CD14-positive monocyte (primary cell): ENCODE measurements around the gene DAPK1. TPM values are rescaled to one million over a fixed set of nuclear protein-coding genes. Genes with fewer than 3 reads are reported as not detected.

Experiments
- DNase-seq, 3 donors: peaks; one replicate each; pipeline ENCODE4 v3.0.0-alpha.2; 2011 to 2022
- H2AFZ ChIP-seq: 2 replicates; pipeline ENCODE4 v1.6.0; 2012; ENCODE audit warnings: mild to moderate bottlenecking, low read depth, low read length, inconsistent platforms; ENCODE audit not compliant: insufficient read depth, poor library complexity, severe bottlenecking
- H3K27ac ChIP-seq, 2 donors: 1 replicate in 1 of 2; 2 replicates in 1 of 2; pipeline ENCODE4 v1.5.1; 2012 to 2013; ENCODE audit warnings: low read length in 2 of 2, control low read depth in 1 of 2, inconsistent platforms in 1 of 2, low read depth in 1 of 2, mild to moderate bottlenecking in 1 of 2
- H3K27me3 ChIP-seq, 2 donors: one replicate each; pipeline versions ENCODE4 v1.6.0 to v1.6.1; 2011 to 2013; ENCODE audit warnings: low read length in 2 of 2; ENCODE audit not compliant: control insufficient read depth in 2 of 2, insufficient read depth in 2 of 2
- H3K36me3 ChIP-seq, 2 donors: replicated peaks in 1 of 2; 1 replicate in 1 of 2; 2 replicates in 1 of 2; pipeline versions ENCODE4 v1.5.1 to v1.6.1; 2012 to 2013; ENCODE audit warnings: low read length in 2 of 2, control low read depth in 1 of 2, inconsistent platforms in 1 of 2, mild to moderate bottlenecking in 1 of 2; ENCODE audit not compliant: insufficient read depth in 2 of 2, control insufficient read depth in 1 of 2
- H3K4me1 ChIP-seq, 2 donors: 1 replicate in 1 of 2; 2 replicates in 1 of 2; pipeline versions ENCODE4 v1.5.1 to v1.6.1; 2012 to 2013; ENCODE audit warnings: low read length in 2 of 2, control low read depth in 1 of 2, inconsistent platforms in 1 of 2, mild to moderate bottlenecking in 1 of 2, moderate library complexity in 1 of 2; ENCODE audit not compliant: insufficient read depth in 2 of 2, control insufficient read depth in 1 of 2
- H3K4me2 ChIP-seq: replicated peaks from 2 replicates; pipeline ENCODE3; 2012; ENCODE audit warnings: low read length, moderate library complexity, mild to moderate bottlenecking; ENCODE audit not compliant: poor library complexity, severe bottlenecking; ENCODE audit errors: extremely low read depth
- H3K4me3 ChIP-seq, 3 experiments: fragments of 200-600 bp in 1 of 3; sonication (generic) in 1 of 3; replicated peaks in 1 of 3; 1 replicate in 2 of 3; 2 replicates in 1 of 3; pipeline ENCODE4 v1.5.1; 2011 to 2013; ENCODE audit warnings: low read length in 3 of 3, mild to moderate bottlenecking in 3 of 3, control low read depth in 2 of 3, low read depth in 2 of 3, inconsistent platforms in 1 of 3, moderate library complexity in 1 of 3
- H3K79me2 ChIP-seq: 2 replicates; pipeline ENCODE4 v1.6.0; 2012; ENCODE audit warnings: mild to moderate bottlenecking, control low read depth, inconsistent platforms, low read length, moderate library complexity; ENCODE audit not compliant: insufficient read depth
- H3K9ac ChIP-seq: 2 replicates; pipeline ENCODE4 v1.6.0; 2017; ENCODE audit warnings: low read length, mild to moderate bottlenecking; ENCODE audit not compliant: insufficient read depth, poor library complexity, severe bottlenecking
- H3K9me3 ChIP-seq, 2 donors: replicated peaks in 1 of 2; 1 replicate in 1 of 2; 2 replicates in 1 of 2; pipeline versions ENCODE4 v1.5.1 to v1.6.1; 2012 to 2013; ENCODE audit warnings: low read length in 2 of 2, control low read depth in 1 of 2; ENCODE audit not compliant: control insufficient read depth in 1 of 2, insufficient read depth in 1 of 2
- H4K20me1 ChIP-seq: 2 replicates; pipeline ENCODE4 v1.6.0; 2012; ENCODE audit warnings: mild to moderate bottlenecking, low read length, control low read depth, moderate library complexity; ENCODE audit not compliant: insufficient read depth
- H3K27ac Mint-ChIP-seq, 7 donors: one replicate each; pipeline ENCODE4 v1.8.0; 2020; ENCODE audit warnings: mild to moderate bottlenecking in 7 of 7, mixed read lengths in 7 of 7, moderate library complexity in 6 of 7, inconsistent platforms in 2 of 7
- H3K27me3 Mint-ChIP-seq, 3 donors: one replicate each; pipeline ENCODE4 v1.8.0; 2021 to 2022; ENCODE audit warnings: low read depth in 3 of 3, mild to moderate bottlenecking in 3 of 3, mixed read lengths in 3 of 3, moderate library complexity in 3 of 3, inconsistent platforms in 1 of 3
- H3K36me3 Mint-ChIP-seq, 2 donors: one replicate each; pipeline ENCODE4 v1.8.0; 2020; ENCODE audit warnings: mixed read lengths in 2 of 2, inconsistent platforms in 1 of 2, mild to moderate bottlenecking in 1 of 2
- H3K4me1 Mint-ChIP-seq: one replicate; pipeline ENCODE4 v1.8.0; 2020; ENCODE audit warnings: mild to moderate bottlenecking, mixed read lengths
- H3K4me3 Mint-ChIP-seq, 2 donors: one replicate each; pipeline ENCODE4 v1.8.0; 2020; ENCODE audit warnings: mild to moderate bottlenecking in 2 of 2, mixed read lengths in 2 of 2, moderate library complexity in 1 of 2
- H3K9me3 Mint-ChIP-seq, 7 donors: one replicate each; pipeline ENCODE4 v1.8.0; 2020 to 2022; ENCODE audit warnings: mixed read lengths in 7 of 7, mild to moderate bottlenecking in 6 of 7, moderate library complexity in 6 of 7, inconsistent platforms in 2 of 7
- WGBS: methylation state at CpG from one replicate; pipeline ENCODE4 v1.1.5; 2013; ENCODE audit warnings: missing lambda C conversion rate; ENCODE audit not compliant: insufficient coverage; 5-methylcytosine and 5-hydroxymethylcytosine counted together
- intact Hi-C, 2 donors: fragments of 100-400 bp; cut with micrococcal nuclease; formaldehyde crosslinking; loops; one replicate each; pipeline versions ENCODE4 v1.15.0 to v1.15.1; 2023
- polyA plus RNA-seq, 3 donors: library from polyadenylated mRNA; depleted of rRNA in 1 of 3; unstranded in 2 of 3; stranded (reverse) in 1 of 3; fragments of 300-500 nt in 2 of 3; fragments of >200 nt in 1 of 3; fragmentation: Illumina TruSeq in 2 of 3; gene quantifications; 1 replicate in 2 of 3; 2 replicates in 1 of 3; pipeline ENCODE4 v1.2.3, GENCODE V29; 2012 to 2021
- TF ChIP-seq, protein P1 (sequence below): fragments of 200-600 bp; IDR thresholded peaks from one replicate; pipeline ENCODE4 v1.8.0; 2022; ENCODE audit warnings: antibody characterized with exemption, mild to moderate bottlenecking

Gene DAPK1
- polyA plus RNA-seq, 3 donors = 24.1 to 102 (median 44.4) TPM

DNA sequence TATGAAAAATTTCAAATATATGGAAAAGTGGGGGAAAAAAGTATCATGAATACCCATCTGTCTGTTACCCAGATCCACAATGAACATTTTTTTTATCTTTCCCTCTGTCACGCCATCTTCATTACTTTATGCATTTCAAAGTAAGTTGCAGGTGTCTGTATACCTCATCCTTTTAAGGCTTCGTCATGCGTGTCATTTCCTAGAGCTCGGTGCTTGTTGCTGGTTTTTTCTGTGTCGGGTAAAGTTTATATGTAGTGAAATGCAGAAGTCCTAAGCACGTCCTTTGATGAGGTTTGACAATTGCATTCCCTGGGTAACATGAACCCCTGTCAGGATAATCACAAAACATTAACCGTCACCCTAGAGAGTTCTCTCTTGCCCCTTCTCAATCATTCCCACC lies 52.1 kb downstream of the DAPK1 start:
- intact Hi-C loops = loop anchor here (10.0 kb wide), 4 partner anchors 45 to 215 kb away; no protein-coding TSS in a partner anchor
- H3K4me1 Mint-ChIP-seq = peaks cover 20% of the 10 kb centered on the region
- peaks cover 14 to 15% of the 10 kb centered on the region in 2 donors for H3K4me1 ChIP-seq
- WGBS = 100% methylated on average over 2 of the region's 7 CpGs
- H3K4me3 Mint-ChIP-seq = no peak overlapping the region
- H3K4me2 ChIP-seq = no peak overlapping the region
- H3K36me3 Mint-ChIP-seq = peaks cover 33 to 48% of the 10 kb centered on the region in 2 donors
- H3K27me3 ChIP-seq = no peaks in the 10 kb centered on the region
- no peaks in the 10 kb centered on the region for H3K9me3 ChIP-seq
- H3K27ac Mint-ChIP-seq = no peak overlapping the region
- peaks cover 3 to 24% of the 10 kb centered on the region in 2 donors for H3K36me3 ChIP-seq
- H3K4me3 ChIP-seq = no peak overlapping the region
- no peak for DNase-seq
- peaks cover 11% of the 10 kb centered on the region for H3K79me2 ChIP-seq
- no peak overlapping the region for H2AFZ ChIP-seq
- no peak overlapping the region for H3K27ac ChIP-seq
- peaks cover 0 to 5% (median 3%) of the 10 kb centered on the region in 7 donors for H3K9me3 Mint-ChIP-seq
- peaks cover 39% of the 10 kb centered on the region for H4K20me1 ChIP-seq
- no peak overlapping the region for H3K9ac ChIP-seq
- TF ChIP-seq, protein P1, sequence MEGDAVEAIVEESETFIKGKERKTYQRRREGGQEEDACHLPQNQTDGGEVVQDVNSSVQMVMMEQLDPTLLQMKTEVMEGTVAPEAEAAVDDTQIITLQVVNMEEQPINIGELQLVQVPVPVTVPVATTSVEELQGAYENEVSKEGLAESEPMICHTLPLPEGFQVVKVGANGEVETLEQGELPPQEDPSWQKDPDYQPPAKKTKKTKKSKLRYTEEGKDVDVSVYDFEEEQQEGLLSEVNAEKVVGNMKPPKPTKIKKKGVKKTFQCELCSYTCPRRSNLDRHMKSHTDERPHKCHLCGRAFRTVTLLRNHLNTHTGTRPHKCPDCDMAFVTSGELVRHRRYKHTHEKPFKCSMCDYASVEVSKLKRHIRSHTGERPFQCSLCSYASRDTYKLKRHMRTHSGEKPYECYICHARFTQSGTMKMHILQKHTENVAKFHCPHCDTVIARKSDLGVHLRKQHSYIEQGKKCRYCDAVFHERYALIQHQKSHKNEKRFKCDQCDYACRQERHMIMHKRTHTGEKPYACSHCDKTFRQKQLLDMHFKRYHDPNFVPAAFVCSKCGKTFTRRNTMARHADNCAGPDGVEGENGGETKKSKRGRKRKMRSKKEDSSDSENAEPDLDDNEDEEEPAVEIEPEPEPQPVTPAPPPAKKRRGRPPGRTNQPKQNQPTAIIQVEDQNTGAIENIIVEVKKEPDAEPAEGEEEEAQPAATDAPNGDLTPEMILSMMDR = no peak
- peaks cover 0 to 3% (median 0%) of the 10 kb centered on the region in 3 donors for H3K27me3 Mint-ChIP-seq

DNA sequence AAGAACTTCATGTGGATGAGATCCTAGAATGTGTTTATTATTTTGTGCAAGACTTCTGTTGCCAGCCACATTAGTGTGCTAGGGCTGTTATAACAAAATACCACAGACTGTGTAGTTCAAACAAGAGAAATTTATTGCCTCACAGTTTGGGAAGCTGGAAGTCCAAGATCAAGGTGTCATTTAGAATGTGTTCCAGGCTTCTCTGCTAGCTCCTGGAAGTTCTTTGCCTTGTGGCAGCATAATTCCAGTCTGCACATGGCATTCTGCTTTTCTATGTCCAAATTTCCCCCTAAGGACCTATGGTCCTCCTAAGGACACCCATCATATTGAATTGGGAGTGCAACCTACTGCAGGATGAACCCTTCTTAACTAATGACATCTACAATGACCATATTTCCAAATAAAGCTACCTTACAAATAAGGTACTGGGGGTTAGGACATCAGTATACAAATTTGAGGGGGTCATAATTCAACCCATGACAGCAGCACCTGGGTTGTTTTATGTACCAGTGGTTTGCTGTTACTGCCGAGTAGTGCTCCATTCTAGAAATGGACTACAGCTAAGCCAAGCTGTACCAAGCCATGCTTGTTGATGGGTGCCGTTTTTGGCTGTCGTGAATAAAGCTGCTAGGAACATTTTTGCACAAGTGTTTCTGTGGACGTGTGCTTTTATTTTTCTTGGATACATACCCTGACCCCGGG lies 52.7 kb downstream of the DAPK1 start:
- DNase-seq = no peak
- Histone ChIP-seq H3K4me2 (no peak overlapping the region), H3K27ac (no peak overlapping the region), H3K9me3 (no peaks in the 10 kb centered on the region), H3K9ac (no peak overlapping the region), H3K36me3 (peaks cover 3 to 18% of the 10 kb centered on the region in 2 donors), H2AFZ (no peak overlapping the region), H3K79me2 (peaks cover 11% of the 10 kb centered on the region), H3K4me3 (no peak overlapping the region), H3K4me1 (peaks cover 20 to 21% of the 10 kb centered on the region in 2 donors), H4K20me1 (peaks cover 34% of the 10 kb centered on the region), H3K27me3 (no peaks in the 10 kb centered on the region)
- Mint-ChIP-seq H3K4me3 (no peak overlapping the region), H3K36me3 (peaks cover 32 to 43% of the 10 kb centered on the region in 2 donors), H3K9me3 (peaks cover 0 to 5% (median 3%) of the 10 kb centered on the region in 7 donors), H3K27ac (no peak overlapping the region), H3K27me3 (peaks cover 0 to 1% (median 0%) of the 10 kb centered on the region in 3 donors), H3K4me1 (peaks cover 24% of the 10 kb centered on the region)
- 100% methylated on average over 5 of the region's 5 CpGs for WGBS
- TF ChIP-seq, protein P1 = no peak
- intact Hi-C loops = loop anchor here (10.0 kb wide), 4 partner anchors 46 to 216 kb away; no protein-coding TSS in a partner anchor
